Endothelial cell of umbilical vein (primary cell): ENCODE measurements around the gene FYB1. TPM values are rescaled to one million over a fixed set of nuclear protein-coding genes. Genes with fewer than 3 reads are reported as not detected.
"Not testable (repeated sequence)": the region's sequence is repeated elsewhere in the genome, so short reads cannot be mapped to it uniquely, and the experiment has no call there.

Experiments used
- BruUV-seq: library from RNA; stranded (reverse); fragments of 400-500 nt; replicated peaks from 2 replicates; lab custom pipeline; 2021; lab: Mats Ljungman, UMichigan
- CTCF ChIA-PET: fragments of 300-600, 350-600 bp; sonication (Branson Sonifier 250); formaldehyde crosslinking; loops from one replicate; lab custom pipeline; 2021; ENCODE audit warnings: antibody characterized with exemption, inconsistent platforms; lab: Charles Lee
- POLR2A ChIA-PET: fragments of 300-600, 350-600 bp; sonication (Branson Sonifier 250); formaldehyde crosslinking; loops from one replicate; lab custom pipeline; 2021; ENCODE audit warnings: antibody characterized with exemption, inconsistent platforms; lab: Charles Lee
- DNase-seq: peaks from one replicate; pipeline ENCODE4 v3.0.0-alpha.2; 2011; ENCODE audit warnings: low read depth, low spot score
- FAIRE-seq: peaks from 2 replicates; lab custom pipeline; 2011; peaks lifted over from hg19 to GRCh38; lab: Jason Lieb, UNC
- H2AFZ ChIP-seq: 2 replicates; pipeline ENCODE4 v1.6.0; 2012; ENCODE audit warnings: low read depth, low read length, control low read depth, inconsistent platforms
- H3K27ac ChIP-seq: 2 replicates; pipeline ENCODE4 v1.5.1; 2011; ENCODE audit warnings: low read depth, mild to moderate bottlenecking, control low read depth, low read length, moderate library complexity; ENCODE audit not compliant: insufficient read depth
- H3K27me3 ChIP-seq, 2 experiments: 2 replicates each; pipeline versions ENCODE4 v1.6.0 to v1.6.1; 2011; ENCODE audit warnings: low read length in 2 of 2, mixed read lengths in 1 of 2; ENCODE audit not compliant: control insufficient read depth in 2 of 2, insufficient read depth in 2 of 2
- H3K36me3 ChIP-seq, 2 experiments: 2 replicates in 1 of 2; 3 replicates in 1 of 2; pipeline ENCODE4 v1.5.1; 2011; ENCODE audit warnings: low read length in 2 of 2, mild to moderate bottlenecking in 1 of 2, moderate library complexity in 1 of 2; ENCODE audit not compliant: control insufficient read depth in 2 of 2, insufficient read depth in 2 of 2; ENCODE audit errors: extremely low read depth in 1 of 2
- H3K4me1 ChIP-seq: 3 replicates; pipeline ENCODE4 v1.5.1; 2011; ENCODE audit warnings: mild to moderate bottlenecking, low read length; ENCODE audit not compliant: control insufficient read depth, insufficient read depth; ENCODE audit errors: extremely low read depth
- H3K4me2 ChIP-seq: 2 replicates; pipeline ENCODE4 v1.6.1; 2011; ENCODE audit warnings: low read length, control low read depth, mixed read lengths; ENCODE audit not compliant: insufficient read depth
- H3K4me3 ChIP-seq, 3 experiments: fragments of 200-600 bp in 1 of 3; sonication (generic), shearing (Covaris generic) in 1 of 3; replicated peaks in 1 of 3; 2 replicates each; pipeline ENCODE4 v1.5.1; 2011 to 2016; ENCODE audit warnings: control low read depth in 3 of 3, low read length in 3 of 3, mild to moderate bottlenecking in 2 of 3, inconsistent platforms in 1 of 3, low read depth in 1 of 3, moderate library complexity in 1 of 3; ENCODE audit not compliant: insufficient read depth in 1 of 3
- H3K79me2 ChIP-seq: 2 replicates; pipeline ENCODE4 v1.6.0; 2012; ENCODE audit warnings: low read length, inconsistent platforms; ENCODE audit not compliant: control insufficient read depth, insufficient read depth
- H3K9ac ChIP-seq: replicated peaks from 2 replicates; pipeline ENCODE3; 2011; ENCODE audit warnings: low read length, control low read depth; ENCODE audit not compliant: insufficient read depth; ENCODE audit errors: extremely low read depth
- H3K9me1 ChIP-seq: replicated peaks from 3 replicates; pipeline ENCODE4 v1.6.0; 2011; ENCODE audit warnings: mild to moderate bottlenecking, low read length; ENCODE audit not compliant: control insufficient read depth, insufficient read depth; ENCODE audit errors: extremely low read depth
- H3K9me3 ChIP-seq: replicated peaks from 2 replicates; pipeline ENCODE4 v1.5.1; 2012; ENCODE audit warnings: low read length, inconsistent platforms; ENCODE audit not compliant: control insufficient read depth, insufficient read depth
- H4K20me1 ChIP-seq: replicated peaks from 2 replicates; pipeline ENCODE3; 2011; ENCODE audit warnings: mild to moderate bottlenecking, low read length; ENCODE audit not compliant: control insufficient read depth, insufficient read depth; ENCODE audit errors: extremely low read depth
- CTCF ChIP-seq, 2 donors: IDR thresholded peaks; 1 replicate in 1 of 2; 2 replicates in 1 of 2; pipeline ENCODE4 v1.5.1; 2011; ENCODE audit warnings: low read length in 2 of 2, mild to moderate bottlenecking in 2 of 2, moderate library complexity in 2 of 2, control low read depth in 1 of 2, inconsistent platforms in 1 of 2, low read depth in 1 of 2; ENCODE audit not compliant: insufficient read depth in 1 of 2; ENCODE audit errors: extremely low read depth in 1 of 2
- EZH2 ChIP-seq: IDR thresholded peaks from 2 replicates; pipeline ENCODE4 v1.6.1; 2012; ENCODE audit warnings: borderline replicate concordance, low read depth, mild to moderate bottlenecking, moderate library complexity, low read length, inconsistent platforms; ENCODE audit not compliant: severe bottlenecking
- JUN ChIP-seq: IDR thresholded peaks from 2 replicates; pipeline ENCODE4 v1.6.1; 2011; ENCODE audit warnings: borderline replicate concordance, low read depth; ENCODE audit not compliant: insufficient read length, insufficient read depth
- dilution Hi-C: fragments of 300-500 bp; cut with MboI; formaldehyde crosslinking; loops from one replicate; pipeline ENCODE4 v1.15.0; 2019; ENCODE audit warnings: low sequenced_read_pairs; ENCODE audit not compliant: extremely low pct_ligation_motif_present
- intact Hi-C: fragments of 100-400 bp; cut with micrococcal nuclease; formaldehyde crosslinking; loops from one replicate; pipeline ENCODE4 v1.10.0; 2022
- polyA plus RNA-seq, 4 experiments: library from polyadenylated mRNA; depleted of rRNA in 3 of 4; stranded (reverse) in 3 of 4; unstranded in 1 of 4; fragments of >200 nt; gene quantifications; 2 replicates each; pipeline versions ENCODE4 v1.2.1 to v1.2.3, GENCODE V29; 2011 to 2012; ENCODE audit warnings: missing spikeins in 1 of 4
- total RNA-seq: library from RNA; stranded (reverse); gene quantifications from 2 replicates; pipeline ENCODE4 v1.2.3, GENCODE V29; 2021
- TF ChIP-seq, protein P1 (sequence below): IDR thresholded peaks from 2 replicates; pipeline ENCODE4 v1.6.1; 2011; ENCODE audit not compliant: insufficient read depth, insufficient read length

FYB1 gene
- total and polyA plus RNA-seq, 2 donors (not counting 3 experiments of a cell fraction or from before 2014, with no cell fraction given), result 0.44 TPM; not detected in 1

DNA sequence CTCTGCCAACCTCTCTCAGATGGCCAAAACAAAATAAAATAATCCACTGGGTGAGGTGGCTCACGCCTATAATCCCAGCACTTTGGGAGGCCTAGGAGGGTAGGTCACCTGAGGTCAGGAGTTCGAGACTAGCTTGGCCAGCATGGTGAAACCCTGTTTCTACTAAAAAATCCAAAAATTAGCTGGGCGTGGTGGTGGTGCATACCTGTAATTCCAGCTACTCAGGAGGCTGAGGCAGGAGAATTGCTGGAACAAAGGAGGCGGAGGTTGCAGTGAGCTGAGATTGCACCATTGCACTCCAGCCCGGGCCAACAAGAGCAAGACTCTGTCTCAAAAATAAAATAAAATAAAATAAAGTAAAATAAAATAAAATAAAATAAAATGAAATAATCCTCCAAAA is 2.3 kb upstream of the FYB1 start:
- H3K36me3 ChIP-seq, H2AFZ ChIP-seq, H3K9me3 ChIP-seq, H4K20me1 ChIP-seq, intact Hi-C loops, H3K27ac ChIP-seq, BruUV-seq, H3K4me1 ChIP-seq, H3K79me2 ChIP-seq, H3K4me2 ChIP-seq, H3K9me1 ChIP-seq, FAIRE-seq, H3K27me3 ChIP-seq, H3K4me3 ChIP-seq, DNase-seq, H3K9ac ChIP-seq, dilution Hi-C loops, POLR2A ChIA-PET: not testable (repeated sequence)
- CTCF ChIA-PET, result interaction anchor here (1.0 to 1.7 kb wide), 4 partner anchors 10 to 148 kb away, joined by 4 to 6 read pairs (median 4); no protein-coding TSS in a partner anchor

DNA sequence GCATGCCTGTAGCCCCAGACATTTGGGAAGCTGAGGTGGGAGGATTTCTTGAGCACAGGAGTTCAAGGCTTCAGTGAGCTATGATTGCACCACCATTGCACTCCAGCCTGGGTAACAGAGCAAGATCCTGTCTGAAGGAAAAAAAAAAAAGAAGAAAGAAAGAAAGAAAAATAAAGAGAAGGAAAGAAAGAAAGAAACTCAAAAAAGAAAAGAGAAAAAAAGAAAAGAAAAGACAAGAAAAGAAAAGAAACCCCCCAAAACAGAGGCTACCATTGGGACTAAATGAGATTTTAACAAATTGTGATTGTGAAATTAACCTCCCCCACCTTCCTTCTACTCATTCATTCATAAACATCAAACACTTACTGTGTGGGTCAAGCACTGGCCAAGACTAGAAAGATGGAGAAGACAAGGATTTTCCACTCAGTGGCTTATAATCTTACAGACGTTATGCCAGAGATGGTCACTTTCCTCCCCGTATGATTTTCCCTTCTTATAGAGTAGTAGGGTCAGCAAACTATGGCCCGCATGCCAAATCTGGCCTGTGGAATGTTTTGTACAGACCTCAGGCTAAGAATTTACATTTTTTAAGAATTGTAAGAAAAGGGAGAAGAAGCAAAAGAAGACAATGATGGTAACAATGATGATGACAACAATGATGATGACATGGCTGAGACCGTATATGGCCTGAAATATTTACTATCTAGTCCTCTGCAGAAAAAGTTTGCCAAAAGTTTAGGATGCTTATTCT is 1.1 kb upstream of the FYB1 start:
- TF ChIP-seq, protein P1, sequence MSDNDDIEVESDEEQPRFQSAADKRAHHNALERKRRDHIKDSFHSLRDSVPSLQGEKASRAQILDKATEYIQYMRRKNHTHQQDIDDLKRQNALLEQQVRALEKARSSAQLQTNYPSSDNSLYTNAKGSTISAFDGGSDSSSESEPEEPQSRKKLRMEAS, result no peak
- TF ChIP-seq JUN, result no peak
- TF ChIP-seq EZH2, result no peak
- no peak for TF ChIP-seq CTCF (IDR thresholded peaks at IDR 0.05; ENCODE audit: extremely low read depth in 1 of 2, insufficient read depth in 1 of 2, low read depth in 1 of 2, low read length in 2 of 2)
- intact Hi-C loops, result no loop called here

More for the DNA sequence above, 1.1 kb upstream of the FYB1 start:
- H3K79me2 ChIP-seq, result no peaks in the 10 kb centered on the region
- no peaks in the 10 kb centered on the region for H3K9me3 ChIP-seq
- BruUV-seq, result no TSS peak
- no peaks in the 10 kb centered on the region for H3K27me3 ChIP-seq
- H3K4me1 ChIP-seq, result no peaks in the 10 kb centered on the region
- dilution Hi-C loops, result no loop called here
- no peaks in the 10 kb centered on the region for H3K9me1 ChIP-seq
- FAIRE-seq (no peak), DNase-seq (no peak)
- no peaks in the 10 kb centered on the region for H4K20me1 ChIP-seq
- H3K27ac ChIP-seq, result no peak overlapping the region
- H3K36me3 ChIP-seq, result no peaks in the 10 kb centered on the region
- H3K4me2 ChIP-seq, result no peak overlapping the region
- H2AFZ ChIP-seq, result no peak overlapping the region
- no peak overlapping the region for H3K4me3 ChIP-seq
- CTCF ChIA-PET, result interaction anchor here (1.1 to 4.8 kb wide), 4 partner anchors 9 to 352 kb away, joined by 4 to 96 read pairs (median 35); no protein-coding TSS in a partner anchor
- H3K9ac ChIP-seq, result no peak overlapping the region
- POLR2A ChIA-PET, result no interaction called here
